GM23338 (cell line): Measurements from ENCODE around the gene BTN3A1. TPM values are rescaled to one million over a fixed set of nuclear protein-coding genes. Genes with fewer than 3 reads are reported as not detected.

Experiments
- ATAC-seq: fragments of 200-7000 bp; cut with Tn5 transposase; 3 replicates; pipeline ENCODE4 v1.9.1; 2020
- DNase-seq: peaks from one replicate; pipeline ENCODE4 v3.0.0-alpha.2; 2015; ENCODE audit warnings: low spot score
- H2AFZ ChIP-seq: fragments of 200-600 bp; sonication (generic); 2 replicates; pipeline ENCODE4 v1.8.0; 2016; ENCODE audit warnings: antibody characterized with exemption, mild to moderate bottlenecking, moderate library complexity
- H3F3A ChIP-seq: fragments of 200-600 bp; sonication (generic); replicated peaks from 2 replicates; pipeline ENCODE4 v1.8.0; 2017; ENCODE audit warnings: antibody characterized with exemption, mixed run types, low read depth
- H3K27ac ChIP-seq: fragments of 200-600 bp; sonication (generic); 2 replicates; pipeline ENCODE4 v1.6.1; 2016; ENCODE audit warnings: low read depth
- H3K27me3 ChIP-seq: fragments of 200-600 bp; sonication (generic); 2 replicates; pipeline ENCODE4 v1.8.0; 2016; ENCODE audit warnings: mild to moderate bottlenecking, mixed run types, moderate library complexity; ENCODE audit not compliant: insufficient read depth
- H3K36me3 ChIP-seq: fragments of 200-600 bp; sonication (generic); 2 replicates; pipeline ENCODE4 v1.8.0; 2016; ENCODE audit warnings: mild to moderate bottlenecking; ENCODE audit not compliant: insufficient read depth
- H3K4me1 ChIP-seq: fragments of 200-600 bp; sonication (generic); 2 replicates; pipeline ENCODE4 v1.8.0; 2016; ENCODE audit warnings: mild to moderate bottlenecking, moderate library complexity; ENCODE audit not compliant: insufficient read depth
- H3K4me2 ChIP-seq: fragments of 200-600 bp; sonication (generic); 2 replicates; pipeline ENCODE4 v1.7.1; 2017; ENCODE audit warnings: mixed run types
- H3K4me3 ChIP-seq: fragments of 200-600 bp; sonication (generic); 2 replicates; pipeline ENCODE4 v1.6.1; 2016; ENCODE audit warnings: mixed run types
- H3K79me2 ChIP-seq: fragments of 200-600 bp; sonication (generic); replicated peaks from 2 replicates; pipeline ENCODE4 v1.8.0; 2017; ENCODE audit warnings: mild to moderate bottlenecking; ENCODE audit not compliant: insufficient read depth
- H3K9me2 ChIP-seq: fragments of 200-600 bp; sonication (generic); 2 replicates; pipeline ENCODE4 v1.8.0; 2017; ENCODE audit not compliant: insufficient read depth
- H4K20me1 ChIP-seq: fragments of 200-600 bp; sonication (generic); replicated peaks from 2 replicates; pipeline ENCODE4 v1.8.0; 2017; ENCODE audit warnings: mild to moderate bottlenecking; ENCODE audit not compliant: insufficient read depth
- H3K27ac Mint-ChIP-seq: 2 replicates; pipeline ENCODE4 v1.8.0; 2020; ENCODE audit warnings: inconsistent platforms, mild to moderate bottlenecking, moderate library complexity, mixed read lengths
- H3K27me3 Mint-ChIP-seq: 3 replicates; pipeline ENCODE4 v1.8.0; 2022; ENCODE audit warnings: low read depth, mild to moderate bottlenecking, moderate library complexity, mixed read lengths, inconsistent platforms; ENCODE audit not compliant: insufficient read depth, poor library complexity
- H3K36me3 Mint-ChIP-seq: 3 replicates; pipeline ENCODE4 v1.8.0; 2021; ENCODE audit warnings: low read depth, mild to moderate bottlenecking, inconsistent platforms, moderate library complexity, mixed read lengths
- H3K4me1 Mint-ChIP-seq: 3 replicates; pipeline ENCODE4 v1.8.0; 2020; ENCODE audit warnings: mild to moderate bottlenecking, inconsistent platforms, mixed read lengths
- H3K4me3 Mint-ChIP-seq: 3 replicates; pipeline ENCODE4 v1.8.0; 2021; ENCODE audit warnings: moderate library complexity, mild to moderate bottlenecking, inconsistent platforms, mixed read lengths
- H3K9me3 Mint-ChIP-seq: 3 replicates; pipeline ENCODE4 v1.8.0; 2020; ENCODE audit warnings: moderate library complexity, mild to moderate bottlenecking, inconsistent platforms, mixed read lengths
- CREB1 ChIP-seq: fragments of 250-450 bp; sonication (Bioruptor Pico); IDR thresholded peaks from 2 replicates; pipeline ENCODE4 v1.5.0; 2020; ENCODE audit warnings: low read depth, mild to moderate bottlenecking, moderate library complexity
- JUNB ChIP-seq: IDR thresholded peaks from one replicate; pipeline ENCODE4 v1.6.1; 2016; ENCODE audit warnings: antibody characterized with exemption; ENCODE audit not compliant: unreplicated experiment
- POLR2AphosphoS5 ChIP-seq: IDR thresholded peaks from 2 replicates; pipeline ENCODE4 v1.6.1; 2016; ENCODE audit warnings: antibody characterized with exemption, low read depth
- ZNF114 ChIP-seq: fragments of 250-450 bp; sonication (Bioruptor Pico); IDR thresholded peaks from 2 replicates; pipeline ENCODE4 v1.5.0; 2020; ENCODE audit warnings: mild to moderate bottlenecking, moderate library complexity
- polyA plus RNA-seq: library from polyadenylated mRNA; unstranded; fragments of >200 nt; fragmentation: Nextera tagmentation; extraction: Ambion mirVana; gene quantifications from 2 replicates; pipeline ENCODE4 v1.2.1, GENCODE V29; 2016
- total RNA-seq: library from RNA; depleted of rRNA; stranded (reverse); fragments of >200 nt; shearing (Covaris generic); gene quantifications from 2 replicates; pipeline ENCODE4 v1.2.3, GENCODE V29; 2014
- TF ChIP-seq, protein P1 (sequence below), 2 experiments: fragments of 200-600 bp in 1 of 2; sonication (generic) in 1 of 2; conservative IDR thresholded peaks; 2 replicates each; pipeline versions ENCODE4 v1.5.1 to v1.6.1; 2016 to 2017; ENCODE audit warnings: antibody characterized with exemption in 2 of 2, low read depth in 2 of 2, mild to moderate bottlenecking in 2 of 2, moderate library complexity in 1 of 2
- TF ChIP-seq, protein P2 (sequence below): IDR thresholded peaks from one replicate; pipeline ENCODE4 v1.6.1; 2018; ENCODE audit warnings: antibody characterized with exemption; ENCODE audit not compliant: unreplicated experiment
- TF ChIP-seq, protein P3 (sequence below): IDR thresholded peaks from 2 replicates; pipeline ENCODE4 v1.6.1; 2016; ENCODE audit warnings: antibody characterized with exemption

BTN3A1 gene
- total and polyA plus RNA-seq, 2 experiments from 2014 or later, result 2.4 to 4.0 TPM

GRCh38 chr6:26457806-26458688, 56.0 kb downstream of the BTN3A1 start, which contains the start of gene BTN2A1:
BTN2A1 (plus strand) TSS chr6:26457955; CDS start chr6:26458637, 682 bp downstream.
- H3K4me3 ChIP-seq, result peak within 1 kb of the TSS; percentile 63
- no peaks in the 10 kb centered on the region for H3F3A ChIP-seq
- peaks cover 14% of the 10 kb centered on the region for H3K79me2 ChIP-seq
- H3K4me3 Mint-ChIP-seq, result peak within 1 kb of the TSS; percentile 93
- ATAC-seq (peak; percentile 98), DNase-seq (peak; percentile 98)
- TF ChIP-seq, protein P1, sequence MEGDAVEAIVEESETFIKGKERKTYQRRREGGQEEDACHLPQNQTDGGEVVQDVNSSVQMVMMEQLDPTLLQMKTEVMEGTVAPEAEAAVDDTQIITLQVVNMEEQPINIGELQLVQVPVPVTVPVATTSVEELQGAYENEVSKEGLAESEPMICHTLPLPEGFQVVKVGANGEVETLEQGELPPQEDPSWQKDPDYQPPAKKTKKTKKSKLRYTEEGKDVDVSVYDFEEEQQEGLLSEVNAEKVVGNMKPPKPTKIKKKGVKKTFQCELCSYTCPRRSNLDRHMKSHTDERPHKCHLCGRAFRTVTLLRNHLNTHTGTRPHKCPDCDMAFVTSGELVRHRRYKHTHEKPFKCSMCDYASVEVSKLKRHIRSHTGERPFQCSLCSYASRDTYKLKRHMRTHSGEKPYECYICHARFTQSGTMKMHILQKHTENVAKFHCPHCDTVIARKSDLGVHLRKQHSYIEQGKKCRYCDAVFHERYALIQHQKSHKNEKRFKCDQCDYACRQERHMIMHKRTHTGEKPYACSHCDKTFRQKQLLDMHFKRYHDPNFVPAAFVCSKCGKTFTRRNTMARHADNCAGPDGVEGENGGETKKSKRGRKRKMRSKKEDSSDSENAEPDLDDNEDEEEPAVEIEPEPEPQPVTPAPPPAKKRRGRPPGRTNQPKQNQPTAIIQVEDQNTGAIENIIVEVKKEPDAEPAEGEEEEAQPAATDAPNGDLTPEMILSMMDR (conservative IDR thresholded peaks at IDR 0.05; ENCODE audit: low read depth in 2 of 2), result peak in 1 of 2 experiments; percentile 11; a peak in 1 of 4 replicates
- no peak for TF ChIP-seq JUNB
- TF ChIP-seq, protein P2, sequence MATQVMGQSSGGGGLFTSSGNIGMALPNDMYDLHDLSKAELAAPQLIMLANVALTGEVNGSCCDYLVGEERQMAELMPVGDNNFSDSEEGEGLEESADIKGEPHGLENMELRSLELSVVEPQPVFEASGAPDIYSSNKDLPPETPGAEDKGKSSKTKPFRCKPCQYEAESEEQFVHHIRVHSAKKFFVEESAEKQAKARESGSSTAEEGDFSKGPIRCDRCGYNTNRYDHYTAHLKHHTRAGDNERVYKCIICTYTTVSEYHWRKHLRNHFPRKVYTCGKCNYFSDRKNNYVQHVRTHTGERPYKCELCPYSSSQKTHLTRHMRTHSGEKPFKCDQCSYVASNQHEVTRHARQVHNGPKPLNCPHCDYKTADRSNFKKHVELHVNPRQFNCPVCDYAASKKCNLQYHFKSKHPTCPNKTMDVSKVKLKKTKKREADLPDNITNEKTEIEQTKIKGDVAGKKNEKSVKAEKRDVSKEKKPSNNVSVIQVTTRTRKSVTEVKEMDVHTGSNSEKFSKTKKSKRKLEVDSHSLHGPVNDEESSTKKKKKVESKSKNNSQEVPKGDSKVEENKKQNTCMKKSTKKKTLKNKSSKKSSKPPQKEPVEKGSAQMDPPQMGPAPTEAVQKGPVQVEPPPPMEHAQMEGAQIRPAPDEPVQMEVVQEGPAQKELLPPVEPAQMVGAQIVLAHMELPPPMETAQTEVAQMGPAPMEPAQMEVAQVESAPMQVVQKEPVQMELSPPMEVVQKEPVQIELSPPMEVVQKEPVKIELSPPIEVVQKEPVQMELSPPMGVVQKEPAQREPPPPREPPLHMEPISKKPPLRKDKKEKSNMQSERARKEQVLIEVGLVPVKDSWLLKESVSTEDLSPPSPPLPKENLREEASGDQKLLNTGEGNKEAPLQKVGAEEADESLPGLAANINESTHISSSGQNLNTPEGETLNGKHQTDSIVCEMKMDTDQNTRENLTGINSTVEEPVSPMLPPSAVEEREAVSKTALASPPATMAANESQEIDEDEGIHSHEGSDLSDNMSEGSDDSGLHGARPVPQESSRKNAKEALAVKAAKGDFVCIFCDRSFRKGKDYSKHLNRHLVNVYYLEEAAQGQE, result no peak
- TF ChIP-seq, protein P3, sequence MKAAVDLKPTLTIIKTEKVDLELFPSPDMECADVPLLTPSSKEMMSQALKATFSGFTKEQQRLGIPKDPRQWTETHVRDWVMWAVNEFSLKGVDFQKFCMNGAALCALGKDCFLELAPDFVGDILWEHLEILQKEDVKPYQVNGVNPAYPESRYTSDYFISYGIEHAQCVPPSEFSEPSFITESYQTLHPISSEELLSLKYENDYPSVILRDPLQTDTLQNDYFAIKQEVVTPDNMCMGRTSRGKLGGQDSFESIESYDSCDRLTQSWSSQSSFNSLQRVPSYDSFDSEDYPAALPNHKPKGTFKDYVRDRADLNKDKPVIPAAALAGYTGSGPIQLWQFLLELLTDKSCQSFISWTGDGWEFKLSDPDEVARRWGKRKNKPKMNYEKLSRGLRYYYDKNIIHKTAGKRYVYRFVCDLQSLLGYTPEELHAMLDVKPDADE, result no peak
- TF ChIP-seq POLR2AphosphoS5, result peak; percentile 74
- no peak for TF ChIP-seq ZNF114
- peak; percentile 85 for TF ChIP-seq CREB1 (CRISPR knock-in tag)
- H3K27me3 Mint-ChIP-seq, result peaks cover 1% of the 10 kb centered on the region
- no peaks in the 10 kb centered on the region for H3K9me2 ChIP-seq
- H3K36me3 Mint-ChIP-seq, result peaks cover 27% of the 10 kb centered on the region
- H2AFZ ChIP-seq, result peak within 1 kb of the TSS; percentile 73
- H3K27ac Mint-ChIP-seq, result peak within 1 kb of the TSS; percentile 98
- peaks cover 16% of the 10 kb centered on the region for H3K4me1 Mint-ChIP-seq
- no peaks in the 10 kb centered on the region; the same call in none of the 2 replicates for H3K4me1 ChIP-seq
- peak within 1 kb of the TSS; percentile 71 for H3K4me2 ChIP-seq
- H3K27ac ChIP-seq, result no peak within 1 kb of the TSS
- H3K27me3 ChIP-seq, result no peaks in the 10 kb centered on the region
- H4K20me1 ChIP-seq, result peaks cover 2% of the 10 kb centered on the region; the same call in 1 of the 2 replicates
- no peaks in the 10 kb centered on the region for H3K9me3 Mint-ChIP-seq
- H3K36me3 ChIP-seq, result peaks cover 7% of the 10 kb centered on the region
